IMR-90 (cell line): ENCODE measurements around the gene STX18. TPM values are rescaled to one million over a fixed set of nuclear protein-coding genes. Genes with fewer than 3 reads are reported as not detected.

Experiments
- ATAC-seq: fragments of 200-7000 bp; cut with Tn5 transposase; 2 replicates; pipeline ENCODE4 v1.9.1; 2020; ENCODE audit warnings: low read depth, mild to moderate bottlenecking, moderate library complexity
- BruUV-seq: library from RNA; stranded (reverse); fragments of 400-500 nt; replicated peaks from 2 replicates; lab custom pipeline; 2021; lab: Mats Ljungman, UMichigan
- CTCF ChIA-PET: fragments of 300-600 bp; formaldehyde crosslinking; extraction: SDS; loops from one replicate; lab custom pipeline; 2021; ENCODE audit warnings: antibody characterized with exemption; lab: Yijun Ruan, JAX
- POLR2A ChIA-PET: fragments of 300-600 bp; sonication (Branson Sonifier 250); formaldehyde crosslinking; loops from one replicate; lab custom pipeline; 2022; ENCODE audit warnings: antibody characterized with exemption; ENCODE audit not compliant: unreplicated experiment; lab: Charles Lee
- DNase-seq: peaks from one replicate; pipeline ENCODE4 v3.0.0; 2013
- H2AFZ ChIP-seq: replicated peaks from 2 replicates; pipeline ENCODE3; 2013; ENCODE audit warnings: low read length, mild to moderate bottlenecking; ENCODE audit not compliant: poor library complexity
- H2AK5ac ChIP-seq: 2 replicates; pipeline ENCODE4 v1.6.1; 2013; ENCODE audit warnings: low read depth, low read length, inconsistent platforms
- H2AK9ac ChIP-seq: replicated peaks from 2 replicates; pipeline ENCODE3; 2013; ENCODE audit warnings: mild to moderate bottlenecking, low read depth, low read length, moderate library complexity; ENCODE audit not compliant: poor library complexity
- H2BK120ac ChIP-seq: 2 replicates; pipeline ENCODE4 v1.6.1; 2013; ENCODE audit warnings: low read depth, low read length, inconsistent platforms
- H2BK15ac ChIP-seq: 3 replicates; pipeline ENCODE4 v1.6.1; 2013; ENCODE audit warnings: low read depth, low read length, inconsistent platforms
- H2BK20ac ChIP-seq: 2 replicates; pipeline ENCODE4 v1.6.1; 2013; ENCODE audit warnings: low read depth, mild to moderate bottlenecking, inconsistent platforms, low read length, moderate library complexity
- H2BK5ac ChIP-seq: 2 replicates; pipeline ENCODE4 v1.6.1; 2013; ENCODE audit warnings: mild to moderate bottlenecking, low read depth, low read length, inconsistent platforms; ENCODE audit not compliant: poor library complexity, severe bottlenecking
- H3K14ac ChIP-seq: replicated peaks from 2 replicates; pipeline ENCODE4 v1.6.1; 2013; ENCODE audit warnings: low read depth, low read length, inconsistent platforms
- H3K18ac ChIP-seq: 2 replicates; pipeline ENCODE4 v1.6.1; 2013; ENCODE audit warnings: low read depth, low read length, control low read depth
- H3K23ac ChIP-seq: 2 replicates; pipeline ENCODE4 v1.6.1; 2013; ENCODE audit warnings: low read depth, low read length, inconsistent platforms
- H3K27ac ChIP-seq: 2 replicates; pipeline ENCODE4 v1.5.1; 2013; ENCODE audit warnings: mild to moderate bottlenecking, control low read depth, low read length; ENCODE audit not compliant: insufficient read depth
- H3K27me3 ChIP-seq: 2 replicates; pipeline ENCODE4 v1.6.1; 2013; ENCODE audit warnings: low read length; ENCODE audit not compliant: control insufficient read depth, insufficient read depth
- H3K36me3 ChIP-seq: 2 replicates; pipeline ENCODE4 v1.6.1; 2013; ENCODE audit warnings: low read length, mixed read lengths; ENCODE audit not compliant: control insufficient read depth, insufficient read depth
- H3K4ac ChIP-seq: 2 replicates; pipeline ENCODE4 v1.6.1; 2013; ENCODE audit warnings: low read depth, low read length, inconsistent platforms
- H3K4me1 ChIP-seq: 2 replicates; pipeline ENCODE4 v1.6.1; 2013; ENCODE audit warnings: low read length, mixed read lengths; ENCODE audit not compliant: control insufficient read depth, insufficient read depth
- H3K4me2 ChIP-seq: 2 replicates; pipeline ENCODE4 v1.6.1; 2013; ENCODE audit warnings: low read depth, mild to moderate bottlenecking, control low read depth, low read length, moderate library complexity
- H3K4me3 ChIP-seq: 2 replicates; pipeline ENCODE4 v1.5.1; 2013; ENCODE audit warnings: low read depth, mild to moderate bottlenecking, control low read depth, low read length, moderate library complexity; ENCODE audit not compliant: insufficient read depth
- H3K56ac ChIP-seq: 2 replicates; pipeline ENCODE4 v1.6.1; 2013; ENCODE audit warnings: low read length, inconsistent platforms; ENCODE audit not compliant: insufficient read depth; ENCODE audit errors: extremely low read depth
- H3K79me1 ChIP-seq, 2 experiments: 2 replicates each; pipeline ENCODE4 v1.6.1; 2013; ENCODE audit warnings: low read length in 2 of 2, inconsistent platforms in 1 of 2, low read depth in 1 of 2
- H3K9ac ChIP-seq: 2 replicates; pipeline ENCODE4 v1.6.1; 2013; ENCODE audit warnings: low read depth, low read length, control low read depth
- H3K9me1 ChIP-seq: 2 replicates; pipeline ENCODE4 v1.6.1; 2013; ENCODE audit warnings: low read length, inconsistent platforms; ENCODE audit not compliant: insufficient read depth
- H3K9me3 ChIP-seq: 2 replicates; pipeline ENCODE4 v1.6.1; 2013; ENCODE audit warnings: low read length; ENCODE audit not compliant: control insufficient read depth, insufficient read depth
- H4K20me1 ChIP-seq: 2 replicates; pipeline ENCODE4 v1.6.1; 2013; ENCODE audit warnings: low read length, inconsistent platforms; ENCODE audit not compliant: insufficient read depth
- H4K5ac ChIP-seq: 2 replicates; pipeline ENCODE4 v1.6.1; 2013; ENCODE audit warnings: mild to moderate bottlenecking, low read depth, low read length, control low read depth
- H4K8ac ChIP-seq, 2 experiments: 2 replicates each; pipeline ENCODE4 v1.6.1; 2013; ENCODE audit warnings: low read depth in 2 of 2, low read length in 2 of 2, control low read depth in 1 of 2, inconsistent platforms in 1 of 2
- H4K91ac ChIP-seq: 2 replicates; pipeline ENCODE4 v1.6.1; 2013; ENCODE audit warnings: low read depth, low read length, inconsistent platforms; ENCODE audit not compliant: insufficient read depth
- BHLHE40 ChIP-seq: fragments of 150-350 bp; IDR thresholded peaks from 2 replicates; pipeline ENCODE4 v1.6.1; 2016; ENCODE audit warnings: mild to moderate bottlenecking, low read depth, low read length
- CEBPB ChIP-seq: IDR thresholded peaks from 2 replicates; pipeline ENCODE4 v1.6.1; 2012; ENCODE audit warnings: low read depth, low read length, improper control_type of control experiment
- CHD1 ChIP-seq: IDR thresholded peaks from 2 replicates; pipeline ENCODE4 v1.6.1; 2012; ENCODE audit warnings: low read depth, low read length, improper control_type of control experiment
- CTCF ChIP-seq: conservative IDR thresholded peaks from 2 replicates; pipeline ENCODE4 v1.5.1; 2012; ENCODE audit warnings: mild to moderate bottlenecking, low read depth, low read length, improper control_type of control experiment
- ELK1 ChIP-seq: fragments of 150-350 bp; IDR thresholded peaks from 2 replicates; pipeline ENCODE4 v1.6.1; 2016; ENCODE audit warnings: low read depth, mild to moderate bottlenecking, low read length, moderate library complexity, borderline replicate concordance
- FOS ChIP-seq: fragments of 150-350 bp; IDR thresholded peaks from 2 replicates; pipeline ENCODE4 v1.6.1; 2016; ENCODE audit warnings: low read depth, low read length
- MAFK ChIP-seq: IDR thresholded peaks from 2 replicates; pipeline ENCODE4 v1.6.1; 2012; ENCODE audit warnings: low read depth, low read length, improper control_type of control experiment
- MAZ ChIP-seq: IDR thresholded peaks from 2 replicates; pipeline ENCODE4 v1.6.1; 2012; ENCODE audit warnings: low read depth, mild to moderate bottlenecking, low read length, improper control_type of control experiment, moderate library complexity, borderline replicate concordance
- MXI1 ChIP-seq: IDR thresholded peaks from 2 replicates; pipeline ENCODE4 v1.6.1; 2012; ENCODE audit warnings: low read depth, mild to moderate bottlenecking, low read length, moderate library complexity, borderline replicate concordance
- NFE2L2 ChIP-seq: fragments of 150-350 bp; IDR thresholded peaks from 2 replicates; pipeline ENCODE4 v1.6.1; 2016; ENCODE audit warnings: low read depth, mild to moderate bottlenecking, low read length
- POLR2A ChIP-seq: IDR thresholded peaks from 2 replicates; pipeline ENCODE4 v1.6.1; 2012; ENCODE audit warnings: mild to moderate bottlenecking, low read depth, low read length
- RAD21 ChIP-seq: IDR thresholded peaks from 2 replicates; pipeline ENCODE4 v1.6.1; 2012; ENCODE audit warnings: low read length, improper control_type of control experiment
- RFX5 ChIP-seq: IDR thresholded peaks from 2 replicates; pipeline ENCODE4 v1.8.0; 2012; ENCODE audit warnings: low read depth, mild to moderate bottlenecking, low read length, moderate library complexity
- SMC3 ChIP-seq: fragments of 150-350 bp; IDR thresholded peaks from 2 replicates; pipeline ENCODE4 v1.6.1; 2016; ENCODE audit warnings: low read depth, mild to moderate bottlenecking, antibody characterized with exemption, low read length, moderate library complexity
- USF2 ChIP-seq: fragments of 150-350 bp; IDR thresholded peaks from 2 replicates; pipeline ENCODE4 v1.6.1; 2017; ENCODE audit warnings: mild to moderate bottlenecking, antibody characterized with exemption, low read length, low read depth
- WGBS, 2 experiments: methylation state at CpG; one replicate each; pipeline versions ENCODE4 v1.1.5 to v1.1.7; 2013; ENCODE audit warnings: missing lambda C conversion rate in 2 of 2; ENCODE audit not compliant: insufficient read length in 1 of 2; ENCODE audit errors: extremely low coverage in 2 of 2; 5-methylcytosine and 5-hydroxymethylcytosine counted together
- dilution Hi-C: fragments of 300-500 bp; cut with HindIII; formaldehyde crosslinking; loops from one replicate; pipeline ENCODE4 v1.14.3; 2018; ENCODE audit warnings: low sequenced_read_pairs; ENCODE audit not compliant: unreplicated experiment
- in situ Hi-C: fragments of 300-500 bp; cut with MboI; formaldehyde crosslinking; loops from 3 replicates; pipeline ENCODE4 v1.14.3; 2019; ENCODE audit warnings: low sequenced_read_pairs, inconsistent platforms, mixed read lengths
- intact Hi-C: fragments of 100-400 bp; cut with micrococcal nuclease; formaldehyde crosslinking; loops from 2 replicates; pipeline ENCODE4 v1.10.0; 2022
- polyA plus RNA-seq, 3 experiments: library from polyadenylated mRNA; depleted of rRNA; stranded (reverse); fragments of >200 nt; gene quantifications; 2 replicates each; pipeline ENCODE4 v1.2.3, GENCODE V29; 2012; ENCODE audit warnings: low replicate concordance in 1 of 3
- total RNA-seq: library from RNA; depleted of rRNA; stranded (reverse); fragments of >200 nt; gene quantifications from 2 replicates; pipeline ENCODE4 v1.2.3, GENCODE V29; 2012

Gene STX18
- total and polyA plus RNA-seq, 2 of the 4 experiments (the other 2 are of a cell fraction): 20.1 to 23.4 TPM

GRCh38 chr4:4461850-4462249 is 80.0 kb downstream of the STX18 start:
- H3K4me3 ChIP-seq: no peak overlapping the region
- no peak overlapping the region for H2AFZ ChIP-seq
- H3K27me3 ChIP-seq: no peaks in the 10 kb centered on the region
- no peaks in the 10 kb centered on the region for H3K9me3 ChIP-seq
- H2AK5ac ChIP-seq: no peak overlapping the region
- H2BK20ac ChIP-seq: no peak overlapping the region
- H3K56ac ChIP-seq: no peak overlapping the region
- H2BK15ac ChIP-seq: no peak overlapping the region
- H3K23ac ChIP-seq: no peak overlapping the region
- no peak overlapping the region for H3K14ac ChIP-seq
- H3K4me1 ChIP-seq: peaks cover 9% of the 10 kb centered on the region
- no peak for ATAC-seq
- H3K4me2 ChIP-seq: no peak overlapping the region
- no peak overlapping the region for H3K18ac ChIP-seq
- no peak overlapping the region for H3K27ac ChIP-seq
- H3K79me1 ChIP-seq: peaks cover 22 to 29% of the 10 kb centered on the region in 2 experiments
- no peak overlapping the region for H4K91ac ChIP-seq
- POLR2A ChIA-PET: interaction anchor here (0.6 kb wide), 1 partner anchor 78 kb away, joined by 6 read pairs; no protein-coding TSS in a partner anchor
- H3K9me1 ChIP-seq: peaks cover 10% of the 10 kb centered on the region; the same call in 1 of the 2 replicates
- DNase-seq: no peak
- WGBS, 2 experiments: 75% methylated on average over 4 of the region's 5 CpGs; no CpG with 5 or more reads in 1 of the 2 experiments
- in situ Hi-C loops: no loop called here
- no peak overlapping the region for H2BK5ac ChIP-seq
- peaks cover 15% of the 10 kb centered on the region for H3K36me3 ChIP-seq
- BruUV-seq: no TSS peak
- H3K4ac ChIP-seq: no peak overlapping the region
- intact Hi-C loops: no loop called here
- dilution Hi-C loops: no loop called here
- H4K20me1 ChIP-seq: no peaks in the 10 kb centered on the region
- H3K9ac ChIP-seq: no peak overlapping the region
- H4K5ac ChIP-seq: no peak overlapping the region
- TF ChIP-seq CTCF: no peak
- TF ChIP-seq CHD1: no peak
- no peak for TF ChIP-seq MXI1
- no peak for TF ChIP-seq FOS
- no peak for TF ChIP-seq NFE2L2
- no peak for TF ChIP-seq CEBPB
- no peak for TF ChIP-seq SMC3
- no peak for TF ChIP-seq RAD21
- TF ChIP-seq BHLHE40: no peak
- TF ChIP-seq POLR2A: no peak
- TF ChIP-seq ELK1: no peak
- TF ChIP-seq RFX5: no peak
- TF ChIP-seq USF2: no peak
- TF ChIP-seq MAZ: no peak
- TF ChIP-seq MAFK: no peak
- no peak overlapping the region for H2BK120ac ChIP-seq
- CTCF ChIA-PET: interaction anchor here (1.1 kb wide), 1 partner anchor 10 kb away, joined by 4 read pairs; no protein-coding TSS in a partner anchor
- H2AK9ac ChIP-seq: no peak overlapping the region
- H4K8ac ChIP-seq: no peak overlapping the region
